Measurements from ENCODE around the gene HIVEP1.

- no peak for TF ChIP-seq CTCF (IDR thresholded peaks at IDR 0.05; ENCODE audit: low read depth, low read length)
- TF ChIP-seq EZH2phosphoT487 (IDR thresholded peaks at IDR 0.05; ENCODE audit: low read depth) = no peak
Observed at GRCh38 chr6:12148841-12149240, 136.7 kb downstream of the HIVEP1 start.
